ENCODE results near the gene AMIGO3.

GRCh38 chr3:49668861-49669260 lies 50.6 kb downstream of the AMIGO3 start:
- TF ChIP-seq CTCF (IDR thresholded peaks at IDR 0.05) (no peak), POLR2A (IDR thresholded peaks at IDR 0.05) (no peak)
